ENCODE results near the gene SUSD6. TPM values are rescaled to one million over a fixed set of nuclear protein-coding genes. Genes with fewer than 3 reads are reported as not detected.

Gene SUSD6
- total RNA-seq, 1 experiment from 2014 or later: 3.7 TPM

GRCh38 chr14:69680297-69680696 lies 68.9 kb downstream of the SUSD6 start:
- H2BK5ac ChIP-seq (ENCODE audit: insufficient read length, low read length): no peak overlapping the region
- H2BK20ac ChIP-seq (ENCODE audit: low read depth, low read length, poor library complexity, severe bottlenecking): no peak overlapping the region
- H4K8ac ChIP-seq (replicated peaks; ENCODE audit: insufficient read length, low read depth, low read length): no peak overlapping the region
- no peak overlapping the region for H3K4me3 Mint-ChIP-seq
- no peaks in the 10 kb centered on the region for H3K79me1 ChIP-seq (ENCODE audit: insufficient read depth, low read depth, low read length, poor library complexity, severe bottlenecking)
- H2AFZ ChIP-seq (ENCODE audit: low read length): no peak overlapping the region
- no peak overlapping the region for H3K27ac Mint-ChIP-seq
- H3K27me3 ChIP-seq (ENCODE audit: insufficient read depth, low read length): no peaks in the 10 kb centered on the region
- no peak overlapping the region for H3T11ph ChIP-seq (ENCODE audit: low read length)
- no peak overlapping the region for H3K4ac ChIP-seq (ENCODE audit: low read depth, low read length)
- H3K4me1 ChIP-seq (ENCODE audit: insufficient read depth, low read length): no peaks in the 10 kb centered on the region
- no peak for DNase-seq
- no peaks in the 10 kb centered on the region for H3K27me3 Mint-ChIP-seq (ENCODE audit: low read depth)
- H3K9me3 ChIP-seq (ENCODE audit: control insufficient read depth, low read depth, low read length): no peaks in the 10 kb centered on the region
- no peaks in the 10 kb centered on the region for H3K9me3 Mint-ChIP-seq
- no peak for TF ChIP-seq CTCF (conservative IDR thresholded peaks at IDR 0.05)
- WGBS (ENCODE audit: extremely low coverage, insufficient read length, low lambda C conversion rate): no CpG with 5 or more reads among the region's 1 CpG
- no peak overlapping the region for H2AK5ac ChIP-seq (ENCODE audit: insufficient read length, low read length)
- no peaks in the 10 kb centered on the region for H3K36me3 Mint-ChIP-seq (ENCODE audit: insufficient read depth in 1 of 3, low read depth in 3 of 3)
- H3K9ac ChIP-seq (ENCODE audit: extremely low read depth, insufficient read length, low read length): no peak overlapping the region
- H3K79me2 ChIP-seq (ENCODE audit: insufficient read depth, low read length): no peaks in the 10 kb centered on the region
- H3K4me1 Mint-ChIP-seq: peaks cover 5 to 7% of the 10 kb centered on the region in 2 experiments; a peak in 2 of 4 replicates
- H3K18ac ChIP-seq (ENCODE audit: insufficient read length, low read depth, low read length): no peak overlapping the region
- H3K4me2 ChIP-seq (ENCODE audit: insufficient read depth, insufficient read length, low read length): no peak overlapping the region
- H4K91ac ChIP-seq (ENCODE audit: insufficient read length, low read depth, low read length): no peak overlapping the region
- H4K20me1 ChIP-seq (ENCODE audit: control insufficient read depth, insufficient read depth, insufficient read length): no peaks in the 10 kb centered on the region
- no peak overlapping the region for H4K5ac ChIP-seq (ENCODE audit: insufficient read length, low read depth, low read length)
- no peak overlapping the region for H2BK12ac ChIP-seq (ENCODE audit: insufficient read length, low read depth, low read length)
- no peak overlapping the region for H3K27ac ChIP-seq (ENCODE audit: insufficient read length, low read depth, low read length)
- no peak overlapping the region for H3K23ac ChIP-seq (ENCODE audit: insufficient read length, low read depth, low read length)
- no peak overlapping the region for H3K14ac ChIP-seq (ENCODE audit: insufficient read depth, low read length)
- no peak overlapping the region for H2BK120ac ChIP-seq (ENCODE audit: low read depth, low read length, poor library complexity, severe bottlenecking)
- no peaks in the 10 kb centered on the region for H3K23me2 ChIP-seq (ENCODE audit: insufficient read length, low read depth, low read length, poor library complexity, severe bottlenecking)
- H2BK15ac ChIP-seq (ENCODE audit: low read depth, low read length): no peak overlapping the region
- H3K56ac ChIP-seq (ENCODE audit: insufficient read length, low read depth, low read length): no peak overlapping the region
